ENCODE data around the gene PPP1R1A. TPM values are rescaled to one million over a fixed set of nuclear protein-coding genes. Genes with fewer than 3 reads are reported as not detected.

Gene PPP1R1A
- total RNA-seq, 3 donors from 2014 or later, result 0.52 to 30.0 (median 0.75) TPM

- intact Hi-C loops (cut with DNase I, micrococcal nuclease), result no loop called here
- DNase-seq (no peak), ATAC-seq (no peak)
- Histone ChIP-seq H3K4me3 (no peak overlapping the region), H3K36me3 (ENCODE audit: low read depth) (no peaks in the 10 kb centered on the region), H3K9me3 (no peaks in the 10 kb centered on the region), H3K4me1 (ENCODE audit: low read depth) (no peaks in the 10 kb centered on the region)
- TF ChIP-seq CTCF (IDR thresholded peaks at IDR 0.05), result no peak
Observed at GRCh38 chr12:54544743-54545142, 43.7 kb downstream of the PPP1R1A start.

- Histone ChIP-seq H3K4me1 (ENCODE audit: low read depth) (no peaks in the 10 kb centered on the region), H3K9me3 (no peaks in the 10 kb centered on the region), H3K4me3 (no peak overlapping the region), H3K36me3 (ENCODE audit: low read depth) (no peaks in the 10 kb centered on the region)
- no peak for TF ChIP-seq CTCF (IDR thresholded peaks at IDR 0.05)
- DNase-seq (no peak), ATAC-seq (no peak)
- intact Hi-C loops (cut with DNase I, micrococcal nuclease), result no loop called here
Observed at GRCh38 chr12:54543526-54543925, 44.9 kb downstream of the PPP1R1A start.

GRCh38 chr12:54541751-54542290 lies 46.6 kb downstream of the PPP1R1A start:
- Histone ChIP-seq H3K9me3 (no peaks in the 10 kb centered on the region), H3K4me3 (no peak overlapping the region), H3K4me1 (ENCODE audit: low read depth) (no peaks in the 10 kb centered on the region), H3K36me3 (ENCODE audit: low read depth) (no peaks in the 10 kb centered on the region)
- TF ChIP-seq CTCF (IDR thresholded peaks at IDR 0.05), result no peak
- intact Hi-C loops (cut with DNase I, micrococcal nuclease), result no loop called here
- DNase-seq (no peak), ATAC-seq (no peak)

- Histone ChIP-seq H3K9me3 (no peaks in the 10 kb centered on the region), H3K4me3 (no peak overlapping the region), H3K4me1 (ENCODE audit: low read depth) (no peaks in the 10 kb centered on the region), H3K36me3 (ENCODE audit: low read depth) (no peaks in the 10 kb centered on the region)
- ATAC-seq (no peak), DNase-seq (no peak)
- intact Hi-C loops (cut with DNase I, micrococcal nuclease), result no loop called here
- no peak for TF ChIP-seq CTCF (IDR thresholded peaks at IDR 0.05)
Observed at GRCh38 chr12:54538136-54538700, 50.2 kb downstream of the PPP1R1A start.

- DNase-seq (no peak), ATAC-seq (no peak)
- H3K36me3 ChIP-seq (ENCODE audit: low read depth), result no peaks in the 10 kb centered on the region
- intact Hi-C loops (cut with DNase I, micrococcal nuclease), result no loop called here
- no peak for TF ChIP-seq CTCF (IDR thresholded peaks at IDR 0.05)
- no peak overlapping the region for H3K4me3 ChIP-seq
- H3K4me1 ChIP-seq (ENCODE audit: low read depth), result no peaks in the 10 kb centered on the region
- H3K9me3 ChIP-seq, result no peaks in the 10 kb centered on the region
Observed at GRCh38 chr12:54535474-54535873, 53.0 kb downstream of the PPP1R1A start.

- no peak for TF ChIP-seq CTCF (IDR thresholded peaks at IDR 0.05)
- no peaks in the 10 kb centered on the region for H3K9me3 ChIP-seq
- no peak overlapping the region for H3K4me3 ChIP-seq
- H3K4me1 ChIP-seq (ENCODE audit: low read depth), result no peaks in the 10 kb centered on the region
- intact Hi-C loops (cut with DNase I, micrococcal nuclease), result no loop called here
- DNase-seq, result no peak
- no peak for ATAC-seq
- no peaks in the 10 kb centered on the region for H3K36me3 ChIP-seq (ENCODE audit: low read depth)
Observed at GRCh38 chr12:54529581-54529980, 58.9 kb downstream of the PPP1R1A start.

Data from mucosa of descending colon (tissue), 3 donors.